HEK293 (cell line): ENCODE data around the gene CNRIP1.

Source experiments
- CTCF ChIA-PET: fragments of 350-600 bp; formaldehyde crosslinking; extraction: SDS; loops from one replicate; lab custom pipeline; 2021; ENCODE audit warnings: antibody characterized with exemption; lab: Yijun Ruan, JAX
- POLR2A ChIA-PET: fragments of 300-600 bp; formaldehyde crosslinking; extraction: SDS; loops from one replicate; lab custom pipeline; 2020; ENCODE audit warnings: antibody characterized with exemption, inconsistent platforms; lab: Yijun Ruan, JAX
- H3K27ac ChIP-seq: fragments of 200-500 bp; sonication (Bioruptor generic); 2 replicates; pipeline ENCODE4 v1.5.1; 2014; ENCODE audit warnings: low read depth, low read length, control low read depth, inconsistent platforms; ENCODE audit errors: extremely low read depth
- H3K36me3 ChIP-seq, 2 experiments: fragments of 200-500 bp in 1 of 2; sonication (Bioruptor generic) in 1 of 2; 1 replicate in 1 of 2; 2 replicates in 1 of 2; pipeline ENCODE4 v1.5.1; 2014 to 2017; ENCODE audit warnings: inconsistent platforms in 2 of 2, low read length in 2 of 2; ENCODE audit not compliant: control insufficient read depth in 2 of 2, insufficient read depth in 1 of 2
- H3K4me1 ChIP-seq: fragments of 200-500 bp; sonication (Bioruptor generic); 2 replicates; pipeline ENCODE4 v1.5.1; 2014; ENCODE audit warnings: mild to moderate bottlenecking, low read length, inconsistent platforms; ENCODE audit not compliant: control insufficient read depth, insufficient read depth
- H3K4me3 ChIP-seq: 2 replicates; pipeline ENCODE4 v1.5.1; 2011; ENCODE audit warnings: low read depth, mild to moderate bottlenecking, control low read depth, low read length, moderate library complexity
- H3K9me3 ChIP-seq: fragments of 200-500 bp; sonication (Bioruptor generic); 2 replicates; pipeline ENCODE4 v1.5.1; 2014; ENCODE audit warnings: low read depth, low read length, inconsistent platforms; ENCODE audit not compliant: control insufficient read depth, insufficient read depth
- MEIS1 ChIP-seq: sonication (generic); formaldehyde crosslinking; IDR thresholded peaks from 2 replicates; pipeline ENCODE4 v1.8.1; 2022; ENCODE audit warnings: missing genetic modification reagents, mild to moderate bottlenecking, borderline replicate concordance
- MYNN ChIP-seq: fragments of 450-650 bp; formaldehyde crosslinking; IDR thresholded peaks from 2 replicates; pipeline ENCODE4 v1.5.1; 2016; ENCODE audit warnings: missing biosample characterization, missing genetic modification characterization, borderline replicate concordance
- SCRT2 ChIP-seq: fragments of 450-650 bp; formaldehyde crosslinking; IDR thresholded peaks from 2 replicates; pipeline ENCODE4 v1.5.1; 2016; ENCODE audit warnings: missing biosample characterization, missing genetic modification characterization
- ZBTB17 ChIP-seq: fragments of 450-650 bp; formaldehyde crosslinking; IDR thresholded peaks from 2 replicates; pipeline ENCODE4 v1.5.1; 2016; ENCODE audit warnings: missing biosample characterization, missing genetic modification characterization
- ZBTB44 ChIP-seq: fragments of 450-650 bp; IDR thresholded peaks from 2 replicates; pipeline ENCODE4 v1.5.1; 2018; ENCODE audit warnings: missing biosample characterization, mild to moderate bottlenecking, missing genetic modification characterization
- ZFP69B ChIP-seq: fragments of 450-650 bp; formaldehyde crosslinking; IDR thresholded peaks from 2 replicates; pipeline ENCODE4 v1.5.1; 2016; ENCODE audit warnings: missing biosample characterization, missing genetic modification characterization
- ZNF169 ChIP-seq: fragments of 450-650 bp; formaldehyde crosslinking; IDR thresholded peaks from 2 replicates; pipeline ENCODE4 v1.5.1; 2016; ENCODE audit warnings: missing biosample characterization, missing genetic modification characterization
- ZNF223 ChIP-seq: fragments of 450-650 bp; formaldehyde crosslinking; IDR thresholded peaks from 2 replicates; pipeline ENCODE4 v1.5.1; 2016; ENCODE audit warnings: missing biosample characterization, missing genetic modification characterization
- ZNF266 ChIP-seq: fragments of 450-650 bp; formaldehyde crosslinking; IDR thresholded peaks from 2 replicates; pipeline ENCODE4 v1.5.1; 2016; ENCODE audit warnings: missing biosample characterization, missing genetic modification characterization, low read depth
- ZNF626 ChIP-seq: fragments of 450-650 bp; sonication (Bioruptor Pico); formaldehyde crosslinking; IDR thresholded peaks from 2 replicates; pipeline ENCODE4 v1.5.1; 2018; ENCODE audit warnings: missing biosample characterization, missing genetic modification characterization, inconsistent platforms
- ZSCAN30 ChIP-seq: fragments of 450-650 bp; IDR thresholded peaks from 2 replicates; pipeline ENCODE4 v1.5.1; 2018; ENCODE audit warnings: missing biosample characterization, mild to moderate bottlenecking, missing genetic modification characterization, moderate library complexity
- TF ChIP-seq, protein P1 (sequence below): fragments of 450-650 bp; formaldehyde crosslinking; IDR thresholded peaks from 2 replicates; pipeline ENCODE4 v1.5.1; 2016; ENCODE audit warnings: missing biosample characterization, missing genetic modification characterization
- TF ChIP-seq, protein P2 (sequence below): fragments of 450-650 bp; formaldehyde crosslinking; IDR thresholded peaks from 2 replicates; pipeline ENCODE4 v1.5.1; 2017; ENCODE audit warnings: missing biosample characterization, mild to moderate bottlenecking, missing genetic modification characterization, moderate library complexity
- TF ChIP-seq, protein P3 (sequence below): fragments of 450-650 bp; formaldehyde crosslinking; IDR thresholded peaks from 2 replicates; pipeline ENCODE4 v1.5.1; 2016; ENCODE audit warnings: missing biosample characterization, missing genetic modification characterization, borderline replicate concordance
- TF ChIP-seq, protein P4 (sequence below): fragments of 450-650 bp; formaldehyde crosslinking; IDR thresholded peaks from 2 replicates; pipeline ENCODE4 v1.5.1; 2017; ENCODE audit warnings: missing biosample characterization, missing genetic modification characterization
- TF ChIP-seq, protein P5 (sequence below): fragments of 450-650 bp; formaldehyde crosslinking; IDR thresholded peaks from 2 replicates; pipeline ENCODE4 v1.5.1; 2017; ENCODE audit warnings: missing biosample characterization, missing genetic modification characterization

CNRIP1 gene

DNA sequence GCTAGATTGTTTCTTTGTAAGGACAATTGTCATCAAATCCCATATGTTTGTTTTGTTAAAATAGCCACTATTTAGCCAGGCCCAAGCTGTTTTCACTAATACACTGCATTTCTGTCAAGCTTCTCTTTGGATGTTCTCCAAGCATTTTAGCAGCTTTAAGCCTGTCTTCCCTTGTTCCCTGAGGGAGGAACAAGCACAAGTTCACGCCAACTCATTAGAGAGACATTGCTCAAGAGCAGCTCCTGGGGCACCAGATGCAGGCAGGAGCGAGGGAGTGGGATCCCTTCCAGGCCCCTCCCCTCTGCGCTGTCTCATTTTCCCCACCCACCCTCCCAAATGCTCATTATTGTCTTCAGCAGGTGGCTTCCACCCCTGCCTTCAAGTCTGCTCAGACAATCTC, 34.9 kb downstream of the CNRIP1 start:
- Histone ChIP-seq H3K36me3 (no peaks in the 10 kb centered on the region), H3K4me1 (peaks cover 3% of the 10 kb centered on the region), H3K4me3 (no peak overlapping the region), H3K9me3 (no peaks in the 10 kb centered on the region), H3K27ac (no peak overlapping the region)
- POLR2A ChIA-PET: no interaction called here
- CTCF ChIA-PET: interaction anchor here (0.8 to 5.8 kb wide), 5 partner anchors 13 to 163 kb away, joined by 3 to 57 read pairs (median 5); no protein-coding TSS in a partner anchor
- TF ChIP-seq ZNF266 (no peak), ZNF626 (tag by site-specific recombination) (no peak), ZFP69B (no peak), MEIS1 (CRISPR knock-in tag) (no peak), ZBTB17 (no peak), SCRT2 (tag by site-specific recombination) (no peak), ZSCAN30 (no peak), ZNF169 (tag by site-specific recombination) (no peak), MYNN (tag by site-specific recombination) (no peak), ZNF223 (tag by site-specific recombination) (no peak), ZBTB44 (tag by site-specific recombination) (no peak)
- TF ChIP-seq, protein P1, sequence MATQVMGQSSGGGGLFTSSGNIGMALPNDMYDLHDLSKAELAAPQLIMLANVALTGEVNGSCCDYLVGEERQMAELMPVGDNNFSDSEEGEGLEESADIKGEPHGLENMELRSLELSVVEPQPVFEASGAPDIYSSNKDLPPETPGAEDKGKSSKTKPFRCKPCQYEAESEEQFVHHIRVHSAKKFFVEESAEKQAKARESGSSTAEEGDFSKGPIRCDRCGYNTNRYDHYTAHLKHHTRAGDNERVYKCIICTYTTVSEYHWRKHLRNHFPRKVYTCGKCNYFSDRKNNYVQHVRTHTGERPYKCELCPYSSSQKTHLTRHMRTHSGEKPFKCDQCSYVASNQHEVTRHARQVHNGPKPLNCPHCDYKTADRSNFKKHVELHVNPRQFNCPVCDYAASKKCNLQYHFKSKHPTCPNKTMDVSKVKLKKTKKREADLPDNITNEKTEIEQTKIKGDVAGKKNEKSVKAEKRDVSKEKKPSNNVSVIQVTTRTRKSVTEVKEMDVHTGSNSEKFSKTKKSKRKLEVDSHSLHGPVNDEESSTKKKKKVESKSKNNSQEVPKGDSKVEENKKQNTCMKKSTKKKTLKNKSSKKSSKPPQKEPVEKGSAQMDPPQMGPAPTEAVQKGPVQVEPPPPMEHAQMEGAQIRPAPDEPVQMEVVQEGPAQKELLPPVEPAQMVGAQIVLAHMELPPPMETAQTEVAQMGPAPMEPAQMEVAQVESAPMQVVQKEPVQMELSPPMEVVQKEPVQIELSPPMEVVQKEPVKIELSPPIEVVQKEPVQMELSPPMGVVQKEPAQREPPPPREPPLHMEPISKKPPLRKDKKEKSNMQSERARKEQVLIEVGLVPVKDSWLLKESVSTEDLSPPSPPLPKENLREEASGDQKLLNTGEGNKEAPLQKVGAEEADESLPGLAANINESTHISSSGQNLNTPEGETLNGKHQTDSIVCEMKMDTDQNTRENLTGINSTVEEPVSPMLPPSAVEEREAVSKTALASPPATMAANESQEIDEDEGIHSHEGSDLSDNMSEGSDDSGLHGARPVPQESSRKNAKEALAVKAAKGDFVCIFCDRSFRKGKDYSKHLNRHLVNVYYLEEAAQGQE (tag by site-specific recombination): no peak
- TF ChIP-seq, protein P2, sequence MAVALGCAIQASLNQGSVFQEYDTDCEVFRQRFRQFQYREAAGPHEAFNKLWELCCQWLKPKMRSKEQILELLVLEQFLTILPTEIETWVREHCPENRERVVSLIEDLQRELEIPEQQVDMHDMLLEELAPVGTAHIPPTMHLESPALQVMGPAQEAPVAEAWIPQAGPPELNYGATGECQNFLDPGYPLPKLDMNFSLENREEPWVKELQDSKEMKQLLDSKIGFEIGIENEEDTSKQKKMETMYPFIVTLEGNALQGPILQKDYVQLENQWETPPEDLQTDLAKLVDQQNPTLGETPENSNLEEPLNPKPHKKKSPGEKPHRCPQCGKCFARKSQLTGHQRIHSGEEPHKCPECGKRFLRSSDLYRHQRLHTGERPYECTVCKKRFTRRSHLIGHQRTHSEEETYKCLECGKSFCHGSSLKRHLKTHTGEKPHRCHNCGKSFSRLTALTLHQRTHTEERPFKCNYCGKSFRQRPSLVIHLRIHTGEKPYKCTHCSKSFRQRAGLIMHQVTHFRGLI (tag by site-specific recombination): no peak
- TF ChIP-seq, protein P3, sequence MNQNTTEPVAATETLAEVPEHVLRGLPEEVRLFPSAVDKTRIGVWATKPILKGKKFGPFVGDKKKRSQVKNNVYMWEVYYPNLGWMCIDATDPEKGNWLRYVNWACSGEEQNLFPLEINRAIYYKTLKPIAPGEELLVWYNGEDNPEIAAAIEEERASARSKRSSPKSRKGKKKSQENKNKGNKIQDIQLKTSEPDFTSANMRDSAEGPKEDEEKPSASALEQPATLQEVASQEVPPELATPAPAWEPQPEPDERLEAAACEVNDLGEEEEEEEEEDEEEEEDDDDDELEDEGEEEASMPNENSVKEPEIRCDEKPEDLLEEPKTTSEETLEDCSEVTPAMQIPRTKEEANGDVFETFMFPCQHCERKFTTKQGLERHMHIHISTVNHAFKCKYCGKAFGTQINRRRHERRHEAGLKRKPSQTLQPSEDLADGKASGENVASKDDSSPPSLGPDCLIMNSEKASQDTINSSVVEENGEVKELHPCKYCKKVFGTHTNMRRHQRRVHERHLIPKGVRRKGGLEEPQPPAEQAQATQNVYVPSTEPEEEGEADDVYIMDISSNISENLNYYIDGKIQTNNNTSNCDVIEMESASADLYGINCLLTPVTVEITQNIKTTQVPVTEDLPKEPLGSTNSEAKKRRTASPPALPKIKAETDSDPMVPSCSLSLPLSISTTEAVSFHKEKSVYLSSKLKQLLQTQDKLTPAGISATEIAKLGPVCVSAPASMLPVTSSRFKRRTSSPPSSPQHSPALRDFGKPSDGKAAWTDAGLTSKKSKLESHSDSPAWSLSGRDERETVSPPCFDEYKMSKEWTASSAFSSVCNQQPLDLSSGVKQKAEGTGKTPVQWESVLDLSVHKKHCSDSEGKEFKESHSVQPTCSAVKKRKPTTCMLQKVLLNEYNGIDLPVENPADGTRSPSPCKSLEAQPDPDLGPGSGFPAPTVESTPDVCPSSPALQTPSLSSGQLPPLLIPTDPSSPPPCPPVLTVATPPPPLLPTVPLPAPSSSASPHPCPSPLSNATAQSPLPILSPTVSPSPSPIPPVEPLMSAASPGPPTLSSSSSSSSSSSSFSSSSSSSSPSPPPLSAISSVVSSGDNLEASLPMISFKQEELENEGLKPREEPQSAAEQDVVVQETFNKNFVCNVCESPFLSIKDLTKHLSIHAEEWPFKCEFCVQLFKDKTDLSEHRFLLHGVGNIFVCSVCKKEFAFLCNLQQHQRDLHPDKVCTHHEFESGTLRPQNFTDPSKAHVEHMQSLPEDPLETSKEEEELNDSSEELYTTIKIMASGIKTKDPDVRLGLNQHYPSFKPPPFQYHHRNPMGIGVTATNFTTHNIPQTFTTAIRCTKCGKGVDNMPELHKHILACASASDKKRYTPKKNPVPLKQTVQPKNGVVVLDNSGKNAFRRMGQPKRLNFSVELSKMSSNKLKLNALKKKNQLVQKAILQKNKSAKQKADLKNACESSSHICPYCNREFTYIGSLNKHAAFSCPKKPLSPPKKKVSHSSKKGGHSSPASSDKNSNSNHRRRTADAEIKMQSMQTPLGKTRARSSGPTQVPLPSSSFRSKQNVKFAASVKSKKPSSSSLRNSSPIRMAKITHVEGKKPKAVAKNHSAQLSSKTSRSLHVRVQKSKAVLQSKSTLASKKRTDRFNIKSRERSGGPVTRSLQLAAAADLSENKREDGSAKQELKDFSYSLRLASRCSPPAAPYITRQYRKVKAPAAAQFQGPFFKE: no peak
- TF ChIP-seq, protein P4, sequence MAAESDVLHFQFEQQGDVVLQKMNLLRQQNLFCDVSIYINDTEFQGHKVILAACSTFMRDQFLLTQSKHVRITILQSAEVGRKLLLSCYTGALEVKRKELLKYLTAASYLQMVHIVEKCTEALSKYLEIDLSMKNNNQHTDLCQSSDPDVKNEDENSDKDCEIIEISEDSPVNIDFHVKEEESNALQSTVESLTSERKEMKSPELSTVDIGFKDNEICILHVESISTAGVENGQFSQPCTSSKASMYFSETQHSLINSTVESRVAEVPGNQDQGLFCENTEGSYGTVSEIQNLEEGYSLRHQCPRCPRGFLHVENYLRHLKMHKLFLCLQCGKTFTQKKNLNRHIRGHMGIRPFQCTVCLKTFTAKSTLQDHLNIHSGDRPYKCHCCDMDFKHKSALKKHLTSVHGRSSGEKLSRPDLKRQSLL (tag by site-specific recombination): no peak
- TF ChIP-seq, protein P5, sequence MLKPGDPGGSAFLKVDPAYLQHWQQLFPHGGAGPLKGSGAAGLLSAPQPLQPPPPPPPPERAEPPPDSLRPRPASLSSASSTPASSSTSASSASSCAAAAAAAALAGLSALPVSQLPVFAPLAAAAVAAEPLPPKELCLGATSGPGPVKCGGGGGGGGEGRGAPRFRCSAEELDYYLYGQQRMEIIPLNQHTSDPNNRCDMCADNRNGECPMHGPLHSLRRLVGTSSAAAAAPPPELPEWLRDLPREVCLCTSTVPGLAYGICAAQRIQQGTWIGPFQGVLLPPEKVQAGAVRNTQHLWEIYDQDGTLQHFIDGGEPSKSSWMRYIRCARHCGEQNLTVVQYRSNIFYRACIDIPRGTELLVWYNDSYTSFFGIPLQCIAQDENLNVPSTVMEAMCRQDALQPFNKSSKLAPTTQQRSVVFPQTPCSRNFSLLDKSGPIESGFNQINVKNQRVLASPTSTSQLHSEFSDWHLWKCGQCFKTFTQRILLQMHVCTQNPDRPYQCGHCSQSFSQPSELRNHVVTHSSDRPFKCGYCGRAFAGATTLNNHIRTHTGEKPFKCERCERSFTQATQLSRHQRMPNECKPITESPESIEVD: no peak
